ENCODE measurements around the gene SGF29.

The SGF29 gene

DNA sequence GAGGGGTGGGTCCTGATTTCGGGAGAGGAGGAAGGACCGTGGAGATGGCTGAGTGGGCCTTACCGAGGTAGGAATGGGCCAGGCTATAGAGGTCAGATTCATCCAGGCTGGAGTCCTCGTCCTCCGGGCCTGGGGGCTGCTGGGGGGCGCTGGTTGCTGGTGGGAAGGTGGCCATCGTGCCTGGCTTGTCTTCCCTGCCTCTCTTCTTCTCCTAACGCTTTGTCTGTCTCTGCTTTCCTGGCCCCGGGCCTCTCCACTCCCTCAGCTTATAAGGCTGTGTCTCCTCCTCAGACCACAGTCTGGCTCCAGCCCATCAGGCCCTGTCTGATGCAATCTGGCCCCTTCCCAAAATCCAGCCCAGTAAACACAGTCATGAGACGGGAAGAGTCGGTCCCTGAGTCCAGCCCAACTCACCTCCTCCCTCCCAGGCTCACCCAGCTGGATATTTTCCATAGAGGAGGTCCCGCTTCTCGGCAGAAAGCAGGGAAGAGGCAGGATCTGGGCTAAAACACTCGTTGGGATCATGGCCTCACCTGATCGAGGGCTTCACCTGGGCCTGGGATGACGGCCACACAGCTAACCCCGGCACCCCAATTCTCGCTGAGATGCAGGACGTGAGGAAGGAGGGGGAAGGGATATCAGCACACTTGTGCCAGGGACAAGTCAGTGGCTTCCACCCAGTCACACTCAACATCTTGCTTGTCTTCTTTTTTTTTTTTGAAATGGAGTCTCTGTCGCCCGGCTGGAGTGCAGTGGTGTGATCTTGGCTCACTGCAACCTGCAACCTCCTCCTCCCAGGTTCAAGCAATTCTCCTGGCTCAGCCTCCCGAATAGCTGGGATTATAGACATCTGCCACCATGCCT, 14.8 kb upstream of the SGF29 start, which contains the start of gene NUPR1:
Gene NUPR1, minus strand, starts transcription at position 242 of the 864 bp plus-strand sequence. Its CDS starts 67 bp downstream, at position 175.
- TF ChIP-seq, protein P1, sequence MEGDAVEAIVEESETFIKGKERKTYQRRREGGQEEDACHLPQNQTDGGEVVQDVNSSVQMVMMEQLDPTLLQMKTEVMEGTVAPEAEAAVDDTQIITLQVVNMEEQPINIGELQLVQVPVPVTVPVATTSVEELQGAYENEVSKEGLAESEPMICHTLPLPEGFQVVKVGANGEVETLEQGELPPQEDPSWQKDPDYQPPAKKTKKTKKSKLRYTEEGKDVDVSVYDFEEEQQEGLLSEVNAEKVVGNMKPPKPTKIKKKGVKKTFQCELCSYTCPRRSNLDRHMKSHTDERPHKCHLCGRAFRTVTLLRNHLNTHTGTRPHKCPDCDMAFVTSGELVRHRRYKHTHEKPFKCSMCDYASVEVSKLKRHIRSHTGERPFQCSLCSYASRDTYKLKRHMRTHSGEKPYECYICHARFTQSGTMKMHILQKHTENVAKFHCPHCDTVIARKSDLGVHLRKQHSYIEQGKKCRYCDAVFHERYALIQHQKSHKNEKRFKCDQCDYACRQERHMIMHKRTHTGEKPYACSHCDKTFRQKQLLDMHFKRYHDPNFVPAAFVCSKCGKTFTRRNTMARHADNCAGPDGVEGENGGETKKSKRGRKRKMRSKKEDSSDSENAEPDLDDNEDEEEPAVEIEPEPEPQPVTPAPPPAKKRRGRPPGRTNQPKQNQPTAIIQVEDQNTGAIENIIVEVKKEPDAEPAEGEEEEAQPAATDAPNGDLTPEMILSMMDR (conservative IDR thresholded peaks at IDR 0.05; ENCODE audit: low read depth, low read length): no peak
- no peaks in the 10 kb centered on the region for H4K20me1 ChIP-seq (ENCODE audit: insufficient read depth)
- H3K79me2 ChIP-seq (ENCODE audit: insufficient read depth, low read depth): no peaks in the 10 kb centered on the region
- no peaks in the 10 kb centered on the region for H3K36me3 ChIP-seq (ENCODE audit: insufficient read depth)
- H3K4me1 ChIP-seq (ENCODE audit: low read depth, poor library complexity, severe bottlenecking): peaks cover 19% of the 10 kb centered on the region
- no peak within 1 kb of the TSS for H2AFZ ChIP-seq (ENCODE audit: low read depth)
- H3K4me3 ChIP-seq (IDR thresholded peaks at IDR 0.05; ENCODE audit: insufficient read depth, low read depth, low read length): no peak within 1 kb of the TSS
- H3K27ac ChIP-seq: no peak within 1 kb of the TSS
- no peak within 1 kb of the TSS for H3K4me2 ChIP-seq
- H3K9ac ChIP-seq: no peak within 1 kb of the TSS
- no peaks in the 10 kb centered on the region for H3K27me3 ChIP-seq (ENCODE audit: insufficient read depth, low read depth)

- Histone ChIP-seq H3K9ac (no peak overlapping the region), H3K36me3 (ENCODE audit: insufficient read depth) (no peaks in the 10 kb centered on the region), H2AFZ (ENCODE audit: low read depth) (no peak overlapping the region), H3K79me2 (ENCODE audit: insufficient read depth, low read depth) (no peaks in the 10 kb centered on the region), H4K20me1 (ENCODE audit: insufficient read depth) (no peaks in the 10 kb centered on the region), H3K4me3 (IDR thresholded peaks at IDR 0.05; ENCODE audit: insufficient read depth, low read depth, low read length) (no peak overlapping the region), H3K27ac (no peak overlapping the region), H3K4me1 (ENCODE audit: low read depth, poor library complexity, severe bottlenecking) (peaks cover 12% of the 10 kb centered on the region), H3K27me3 (ENCODE audit: insufficient read depth, low read depth) (no peaks in the 10 kb centered on the region), H3K4me2 (no peak overlapping the region)
- TF ChIP-seq, protein P1 (conservative IDR thresholded peaks at IDR 0.05; ENCODE audit: low read depth, low read length): no peak
Measured at GRCh38 chr16:28540346-28540745, 13.4 kb upstream of the SGF29 start.

- Histone ChIP-seq H3K36me3 (ENCODE audit: insufficient read depth) (no peaks in the 10 kb centered on the region), H3K27ac (no peak overlapping the region), H2AFZ (ENCODE audit: low read depth) (peak overlapping the region; percentile 23; the same call in 1 of the 2 replicates), H3K9ac (no peak overlapping the region), H3K27me3 (ENCODE audit: insufficient read depth, low read depth) (no peaks in the 10 kb centered on the region), H3K4me3 (IDR thresholded peaks at IDR 0.05; ENCODE audit: insufficient read depth, low read depth, low read length) (no peak overlapping the region), H3K79me2 (ENCODE audit: insufficient read depth, low read depth) (no peaks in the 10 kb centered on the region), H4K20me1 (ENCODE audit: insufficient read depth) (no peaks in the 10 kb centered on the region), H3K4me1 (ENCODE audit: low read depth, poor library complexity, severe bottlenecking) (peaks cover 12% of the 10 kb centered on the region), H3K4me2 (peak overlapping the region; percentile 26; the same call in 1 of the 2 replicates)
- TF ChIP-seq, protein P1 (conservative IDR thresholded peaks at IDR 0.05; ENCODE audit: low read depth, low read length): no peak
Measured at GRCh38 chr16:28542646-28543045, 11.1 kb upstream of the SGF29 start.

DNA sequence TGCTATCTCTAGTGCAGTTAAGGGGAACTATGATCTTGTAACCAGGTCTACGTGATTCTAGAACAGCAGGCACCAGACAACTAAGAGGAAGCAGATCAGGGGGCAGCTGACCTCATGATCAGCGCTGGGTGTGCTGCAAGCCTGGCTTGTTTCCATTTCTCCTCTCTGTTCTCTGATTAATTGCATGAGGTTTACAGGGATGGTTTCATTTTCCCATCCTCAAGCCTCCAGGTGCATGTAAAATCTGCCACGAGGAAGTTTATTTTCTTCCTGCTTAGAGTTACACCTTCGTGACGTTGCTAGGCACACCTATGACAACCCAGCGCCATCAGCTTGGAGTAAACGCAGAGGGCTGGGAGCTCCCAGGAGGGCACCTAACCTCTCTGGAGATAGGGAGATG, 10.6 kb upstream of the SGF29 start:
- Histone ChIP-seq H3K4me2 (peak overlapping the region; percentile 26; the same call in 1 of the 2 replicates), H3K27me3 (ENCODE audit: insufficient read depth, low read depth) (no peaks in the 10 kb centered on the region), H3K9ac (no peak overlapping the region), H3K4me3 (IDR thresholded peaks at IDR 0.05; ENCODE audit: insufficient read depth, low read depth, low read length) (no peak overlapping the region), H3K79me2 (ENCODE audit: insufficient read depth, low read depth) (no peaks in the 10 kb centered on the region), H3K27ac (no peak overlapping the region), H3K4me1 (ENCODE audit: low read depth, poor library complexity, severe bottlenecking) (peaks cover 12% of the 10 kb centered on the region), H3K36me3 (ENCODE audit: insufficient read depth) (no peaks in the 10 kb centered on the region), H2AFZ (ENCODE audit: low read depth) (peak overlapping the region; percentile 23; the same call in 1 of the 2 replicates), H4K20me1 (ENCODE audit: insufficient read depth) (no peaks in the 10 kb centered on the region)
- TF ChIP-seq, protein P1 (conservative IDR thresholded peaks at IDR 0.05; ENCODE audit: low read depth, low read length): no peak

Data from KMS-11 (cell line).